GM23338 (cell line): ENCODE data around the gene NRP1.
"Not testable (repeated sequence)": the region's sequence is repeated elsewhere in the genome, so short reads cannot be mapped to it uniquely, and the experiment has no call there.

Source experiments
- EZH2 ChIP-seq: fragments of 200-600 bp; sonication (generic); IDR thresholded peaks from one replicate; pipeline ENCODE4 v1.8.0; 2017; ENCODE audit warnings: antibody characterized with exemption, mild to moderate bottlenecking, low read depth; ENCODE audit not compliant: unreplicated experiment
- POLR2AphosphoS5 ChIP-seq: IDR thresholded peaks from 2 replicates; pipeline ENCODE4 v1.6.1; 2016; ENCODE audit warnings: antibody characterized with exemption, low read depth
- TF ChIP-seq, protein P1 (sequence below), 2 experiments: fragments of 200-600 bp in 1 of 2; sonication (generic) in 1 of 2; conservative IDR thresholded peaks; 2 replicates each; pipeline versions ENCODE4 v1.5.1 to v1.6.1; 2016 to 2017; ENCODE audit warnings: antibody characterized with exemption in 2 of 2, low read depth in 2 of 2, mild to moderate bottlenecking in 2 of 2, moderate library complexity in 1 of 2

DNA sequence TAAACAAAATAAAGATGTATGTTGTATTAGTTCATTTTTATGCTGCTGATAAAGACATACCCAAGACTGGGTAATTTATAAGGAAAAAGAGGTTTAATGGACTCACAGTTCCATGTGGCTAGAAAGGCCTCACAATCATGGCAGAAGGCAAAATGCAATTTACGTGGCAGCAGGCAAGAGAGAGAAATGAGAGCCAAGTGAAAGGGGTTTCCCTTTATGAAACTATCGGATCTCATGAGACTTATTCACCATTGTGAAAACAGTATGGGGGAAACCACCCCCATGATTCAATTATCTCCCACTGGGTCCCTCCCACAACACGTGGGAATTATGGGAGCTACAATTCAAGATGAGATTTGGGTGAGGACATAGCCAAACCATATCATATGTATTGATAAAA lies 49.7 kb upstream of the NRP1 start:
- not testable (repeated sequence) for TF ChIP-seq EZH2, POLR2AphosphoS5
- TF ChIP-seq, protein P1, sequence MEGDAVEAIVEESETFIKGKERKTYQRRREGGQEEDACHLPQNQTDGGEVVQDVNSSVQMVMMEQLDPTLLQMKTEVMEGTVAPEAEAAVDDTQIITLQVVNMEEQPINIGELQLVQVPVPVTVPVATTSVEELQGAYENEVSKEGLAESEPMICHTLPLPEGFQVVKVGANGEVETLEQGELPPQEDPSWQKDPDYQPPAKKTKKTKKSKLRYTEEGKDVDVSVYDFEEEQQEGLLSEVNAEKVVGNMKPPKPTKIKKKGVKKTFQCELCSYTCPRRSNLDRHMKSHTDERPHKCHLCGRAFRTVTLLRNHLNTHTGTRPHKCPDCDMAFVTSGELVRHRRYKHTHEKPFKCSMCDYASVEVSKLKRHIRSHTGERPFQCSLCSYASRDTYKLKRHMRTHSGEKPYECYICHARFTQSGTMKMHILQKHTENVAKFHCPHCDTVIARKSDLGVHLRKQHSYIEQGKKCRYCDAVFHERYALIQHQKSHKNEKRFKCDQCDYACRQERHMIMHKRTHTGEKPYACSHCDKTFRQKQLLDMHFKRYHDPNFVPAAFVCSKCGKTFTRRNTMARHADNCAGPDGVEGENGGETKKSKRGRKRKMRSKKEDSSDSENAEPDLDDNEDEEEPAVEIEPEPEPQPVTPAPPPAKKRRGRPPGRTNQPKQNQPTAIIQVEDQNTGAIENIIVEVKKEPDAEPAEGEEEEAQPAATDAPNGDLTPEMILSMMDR (conservative IDR thresholded peaks at IDR 0.05; ENCODE audit: low read depth in 2 of 2): not testable (repeated sequence)
